MCF 10A (cell line): ENCODE measurements around the gene DKK1. TPM values are rescaled to one million over a fixed set of nuclear protein-coding genes. Genes with fewer than 3 reads are reported as not detected.

Experiments
- BruUV-seq: library from RNA; stranded (reverse); fragments of 400-500 nt; replicated peaks from 2 replicates; lab custom pipeline; 2021; lab: Mats Ljungman, UMichigan
- CTCF ChIA-PET: fragments of 300-600 bp; sonication (Branson Sonifier 250); formaldehyde crosslinking; extraction: SDS; loops from one replicate; lab custom pipeline; 2021; ENCODE audit warnings: antibody characterized with exemption, inconsistent platforms; lab: Yijun Ruan, JAX
- POLR2A ChIA-PET: fragments of 300-600, 350-650 bp; sonication (Branson Sonifier 250); formaldehyde crosslinking; extraction: SDS; loops from one replicate; lab custom pipeline; 2020; ENCODE audit warnings: antibody characterized with exemption, inconsistent platforms; lab: Yijun Ruan, JAX
- DNase-seq: peaks from one replicate; pipeline ENCODE4 v3.0.0-alpha.2; 2018; ENCODE audit not compliant: unreplicated experiment
- H3K27ac Mint-ChIP-seq: one replicate; pipeline ENCODE4 v1.8.0; 2022; ENCODE audit warnings: mild to moderate bottlenecking, low read depth, mixed read lengths; ENCODE audit not compliant: unreplicated experiment
- H3K27me3 Mint-ChIP-seq: one replicate; pipeline ENCODE4 v1.8.0; 2022; ENCODE audit warnings: mixed read lengths; ENCODE audit not compliant: insufficient read depth, unreplicated experiment
- H3K36me3 Mint-ChIP-seq: one replicate; pipeline ENCODE4 v1.8.0; 2022; ENCODE audit warnings: mild to moderate bottlenecking, moderate library complexity, mixed read lengths; ENCODE audit not compliant: insufficient read depth, unreplicated experiment
- H3K4me1 Mint-ChIP-seq: one replicate; pipeline ENCODE4 v1.8.0; 2022; ENCODE audit warnings: mixed read lengths; ENCODE audit not compliant: insufficient read depth, unreplicated experiment
- H3K4me3 Mint-ChIP-seq: one replicate; pipeline ENCODE4 v1.8.0; 2022; ENCODE audit warnings: mild to moderate bottlenecking, moderate library complexity, mixed read lengths; ENCODE audit not compliant: unreplicated experiment
- H3K9me3 Mint-ChIP-seq: one replicate; pipeline ENCODE4 v1.8.0; 2022; ENCODE audit warnings: mixed read lengths; ENCODE audit not compliant: unreplicated experiment
- intact Hi-C: fragments of 100-400 bp; cut with micrococcal nuclease; formaldehyde crosslinking; loops from 2 replicates; pipeline ENCODE4 v1.14.1; 2022
- total RNA-seq: library from RNA; stranded (reverse); gene quantifications from 2 replicates; pipeline ENCODE4 v1.2.3, GENCODE V29; 2022
- TF ChIP-seq, protein P1 (sequence below): fragments of 200-600 bp; IDR thresholded peaks from one replicate; pipeline ENCODE4 v1.8.0; 2022; ENCODE audit warnings: antibody characterized with exemption, mild to moderate bottlenecking; ENCODE audit not compliant: unreplicated experiment

Gene DKK1
- total RNA-seq, 1 experiment from 2014 or later = 31.8 TPM

DNA sequence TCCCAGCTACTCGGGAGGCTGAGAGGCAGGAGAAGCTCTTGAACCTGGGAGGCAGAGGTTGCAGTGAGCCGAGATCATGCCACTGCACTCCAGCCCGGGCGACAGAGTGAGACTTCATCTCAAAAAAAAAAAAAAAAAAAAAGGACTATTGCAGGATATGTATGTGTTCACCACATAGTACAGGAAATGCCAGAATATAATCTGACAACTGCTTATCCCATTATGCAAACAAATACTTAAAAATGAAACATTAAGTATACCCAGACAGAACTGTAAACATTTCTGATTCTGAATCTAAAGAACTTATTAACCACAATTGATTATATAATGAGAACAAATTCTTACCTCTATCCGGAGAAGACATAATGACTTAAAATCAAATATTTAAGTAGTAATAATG is 18.7 kb downstream of the DKK1 start:
- ChIA-PET CTCF (interaction anchor here (0.6 kb wide), 1 partner anchor 34 kb away, joined by 3 read pairs; no protein-coding TSS in a partner anchor), POLR2A (no interaction called here)
- H3K27me3 Mint-ChIP-seq = no peaks in the 10 kb centered on the region
- H3K36me3 Mint-ChIP-seq = no peaks in the 10 kb centered on the region
- peaks cover 7% of the 10 kb centered on the region for H3K4me1 Mint-ChIP-seq
- BruUV-seq = no TSS peak
- H3K27ac Mint-ChIP-seq = no peak overlapping the region
- no peak for DNase-seq
- H3K9me3 Mint-ChIP-seq = no peaks in the 10 kb centered on the region
- intact Hi-C loops = no loop called here
- no peak overlapping the region for H3K4me3 Mint-ChIP-seq
- TF ChIP-seq, protein P1, sequence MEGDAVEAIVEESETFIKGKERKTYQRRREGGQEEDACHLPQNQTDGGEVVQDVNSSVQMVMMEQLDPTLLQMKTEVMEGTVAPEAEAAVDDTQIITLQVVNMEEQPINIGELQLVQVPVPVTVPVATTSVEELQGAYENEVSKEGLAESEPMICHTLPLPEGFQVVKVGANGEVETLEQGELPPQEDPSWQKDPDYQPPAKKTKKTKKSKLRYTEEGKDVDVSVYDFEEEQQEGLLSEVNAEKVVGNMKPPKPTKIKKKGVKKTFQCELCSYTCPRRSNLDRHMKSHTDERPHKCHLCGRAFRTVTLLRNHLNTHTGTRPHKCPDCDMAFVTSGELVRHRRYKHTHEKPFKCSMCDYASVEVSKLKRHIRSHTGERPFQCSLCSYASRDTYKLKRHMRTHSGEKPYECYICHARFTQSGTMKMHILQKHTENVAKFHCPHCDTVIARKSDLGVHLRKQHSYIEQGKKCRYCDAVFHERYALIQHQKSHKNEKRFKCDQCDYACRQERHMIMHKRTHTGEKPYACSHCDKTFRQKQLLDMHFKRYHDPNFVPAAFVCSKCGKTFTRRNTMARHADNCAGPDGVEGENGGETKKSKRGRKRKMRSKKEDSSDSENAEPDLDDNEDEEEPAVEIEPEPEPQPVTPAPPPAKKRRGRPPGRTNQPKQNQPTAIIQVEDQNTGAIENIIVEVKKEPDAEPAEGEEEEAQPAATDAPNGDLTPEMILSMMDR = no peak

DNA sequence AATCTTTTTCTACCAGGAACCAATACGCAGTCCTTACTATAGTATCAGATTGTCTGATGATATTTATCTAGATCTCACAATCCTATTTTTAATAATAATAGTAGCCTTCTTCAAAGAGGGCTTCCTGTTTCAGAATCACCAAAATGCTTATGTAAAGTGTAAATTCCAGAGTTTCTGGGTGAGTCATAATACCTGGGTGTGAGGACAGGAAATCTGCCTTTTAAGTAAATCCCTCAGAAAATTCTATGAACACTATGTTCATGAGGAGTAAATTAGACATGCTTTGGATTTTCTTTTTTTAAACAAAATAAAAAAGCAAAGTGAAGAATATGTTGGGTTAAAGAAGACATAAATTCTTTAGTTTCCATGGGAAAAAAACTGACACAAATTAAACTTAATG is 20.5 kb downstream of the DKK1 start:
- ChIA-PET POLR2A (interaction anchor here (1.0 to 1.7 kb wide), 5 partner anchors 16 to 152 kb away, joined by 3 to 9 read pairs (median 4); no protein-coding TSS in a partner anchor), CTCF (interaction anchor here (0.6 to 1.7 kb wide), 4 partner anchors 19 to 447 kb away, joined by 3 to 6 read pairs (median 4); no protein-coding TSS in a partner anchor)
- Mint-ChIP-seq H3K36me3 (no peaks in the 10 kb centered on the region), H3K27me3 (no peaks in the 10 kb centered on the region), H3K9me3 (no peaks in the 10 kb centered on the region), H3K27ac (peak overlapping the region; percentile 87), H3K4me3 (no peak overlapping the region), H3K4me1 (peaks cover 7% of the 10 kb centered on the region)
- intact Hi-C loops = no loop called here
- TF ChIP-seq, protein P1 = no peak
- peak; percentile 42 for DNase-seq
- BruUV-seq = no TSS peak

DNA sequence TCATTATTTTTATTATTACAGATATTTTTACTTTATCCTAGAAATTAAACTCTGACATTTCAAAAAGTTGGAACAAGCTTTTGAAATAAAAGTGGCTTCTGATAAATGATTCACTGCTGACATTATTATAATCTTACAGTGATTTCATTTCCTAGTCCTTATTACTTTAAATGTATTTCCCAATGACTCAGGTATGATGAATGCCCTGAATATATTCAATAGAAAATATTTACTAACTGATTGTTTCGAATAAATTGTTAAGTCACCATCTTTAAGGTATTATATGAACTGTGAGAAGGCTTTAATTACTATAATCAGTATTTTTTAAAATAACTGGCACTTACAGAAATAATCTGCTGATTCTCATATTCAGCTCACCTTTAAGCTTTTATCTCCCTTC is 21.6 kb downstream of the DKK1 start:
- Mint-ChIP-seq H3K4me3 (no peak overlapping the region), H3K9me3 (no peaks in the 10 kb centered on the region), H3K27me3 (no peaks in the 10 kb centered on the region), H3K27ac (peak overlapping the region; percentile 87), H3K36me3 (no peaks in the 10 kb centered on the region), H3K4me1 (peaks cover 7% of the 10 kb centered on the region)
- no peak for DNase-seq
- CTCF ChIA-PET = interaction anchor here (0.5 to 1.7 kb wide), 5 partner anchors 17 to 152 kb away, joined by 3 to 9 read pairs (median 4); partner anchors contain the start of gene DKK1
- intact Hi-C loops = no loop called here
- no TSS peak for BruUV-seq
- TF ChIP-seq, protein P1 = no peak
- POLR2A ChIA-PET = interaction anchor here (0.6 to 1.7 kb wide), 8 partner anchors 10 to 151 kb away, joined by 3 to 9 read pairs (median 4); no protein-coding TSS in a partner anchor

DNA sequence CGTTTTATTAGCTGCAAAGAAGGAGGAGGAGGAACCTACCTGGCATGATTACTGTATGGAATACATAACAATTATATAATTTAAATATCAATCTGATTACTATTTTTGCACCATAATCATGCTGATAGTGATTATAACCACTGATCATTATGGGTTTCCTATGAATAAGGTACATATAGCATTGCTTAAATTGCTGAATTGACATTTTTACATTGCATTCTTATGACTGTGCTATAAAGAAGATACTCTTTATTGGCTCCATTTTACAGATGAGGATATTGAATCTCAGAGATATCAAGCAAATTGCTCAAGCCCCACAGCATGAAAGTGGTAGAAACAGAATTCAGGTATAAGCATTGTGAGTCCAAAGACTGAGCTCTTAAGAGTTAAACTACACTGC is 23.1 kb downstream of the DKK1 start:
- POLR2A ChIA-PET = interaction anchor here (0.5 kb wide), 1 partner anchor 118 kb away, joined by 3 read pairs; no protein-coding TSS in a partner anchor

More for the DNA sequence above, 23.1 kb downstream of the DKK1 start:
- H3K9me3 Mint-ChIP-seq = no peaks in the 10 kb centered on the region
- CTCF ChIA-PET = interaction anchor here (0.5 to 1.5 kb wide), 6 partner anchors 9 to 403 kb away, joined by 3 to 5 read pairs (median 4); no protein-coding TSS in a partner anchor
- no peaks in the 10 kb centered on the region for H3K27me3 Mint-ChIP-seq
- H3K4me3 Mint-ChIP-seq = no peak overlapping the region
- H3K27ac Mint-ChIP-seq = no peak overlapping the region
- intact Hi-C loops = no loop called here
- no peaks in the 10 kb centered on the region for H3K36me3 Mint-ChIP-seq
- BruUV-seq = no TSS peak
- no peak for DNase-seq
- H3K4me1 Mint-ChIP-seq = peaks cover 7% of the 10 kb centered on the region
- TF ChIP-seq, protein P1 = no peak
